ENCODE measurements around the gene MTCL1.

Gene MTCL1

GRCh38 chr18:8831531-8831930, 126.2 kb downstream of the MTCL1 start:
- no peak for DNase-seq (ENCODE audit: low read depth in 2 of 2)

- no peak for DNase-seq (ENCODE audit: low read depth in 2 of 2)
Observed at GRCh38 chr18:8833480-8833879, 128.1 kb downstream of the MTCL1 start.

GRCh38 chr18:8834881-8835280, 129.5 kb downstream of the MTCL1 start:
- DNase-seq (ENCODE audit: low read depth in 2 of 2), result no peak

- DNase-seq (ENCODE audit: low read depth in 2 of 2), result no peak
Observed at GRCh38 chr18:8835521-8835953, 130.2 kb downstream of the MTCL1 start.

GRCh38 chr18:8839281-8839680, 133.9 kb downstream of the MTCL1 start:
- no peak for DNase-seq (ENCODE audit: low read depth in 2 of 2)

GRCh38 chr18:8841781-8842485, 136.6 kb downstream of the MTCL1 start:
- no peak for DNase-seq (ENCODE audit: low read depth in 2 of 2)

- DNase-seq (ENCODE audit: low read depth in 2 of 2), result no peak
Observed at GRCh38 chr18:8842506-8842905, 137.2 kb downstream of the MTCL1 start.

- no peak for DNase-seq (ENCODE audit: low read depth in 2 of 2)
Observed at GRCh38 chr18:8843005-8843404, 137.6 kb downstream of the MTCL1 start.

GRCh38 chr18:8844721-8845148, 139.4 kb downstream of the MTCL1 start:
- no peak for DNase-seq (ENCODE audit: low read depth in 2 of 2)

- DNase-seq (ENCODE audit: low read depth in 2 of 2), result no peak
Observed at GRCh38 chr18:8845506-8845905, 140.2 kb downstream of the MTCL1 start.

GRCh38 chr18:8847066-8847755, 141.9 kb downstream of the MTCL1 start:
- DNase-seq (ENCODE audit: low read depth in 2 of 2), result no peak

- DNase-seq (ENCODE audit: low read depth in 2 of 2), result no peak
Observed at GRCh38 chr18:8847900-8848299, 142.5 kb downstream of the MTCL1 start.

GRCh38 chr18:8848541-8848940, 143.2 kb downstream of the MTCL1 start:
- no peak for DNase-seq (ENCODE audit: low read depth in 2 of 2)

- DNase-seq (ENCODE audit: low read depth in 2 of 2), result no peak
Observed at GRCh38 chr18:8849696-8850095, 144.3 kb downstream of the MTCL1 start.

GRCh38 chr18:8851659-8852058, 146.3 kb downstream of the MTCL1 start:
- DNase-seq (ENCODE audit: low read depth in 2 of 2), result no peak

- no peak for DNase-seq (ENCODE audit: low read depth in 2 of 2)
Observed at GRCh38 chr18:8854550-8854949, 149.2 kb downstream of the MTCL1 start.

GRCh38 chr18:8854962-8855361, 149.6 kb downstream of the MTCL1 start:
- no peak for DNase-seq (ENCODE audit: low read depth in 2 of 2)

- DNase-seq (ENCODE audit: low read depth in 2 of 2), result no peak
Observed at GRCh38 chr18:8856212-8856611, 150.9 kb downstream of the MTCL1 start.

GRCh38 chr18:8856769-8857393, 151.5 kb downstream of the MTCL1 start:
- no peak for DNase-seq (ENCODE audit: low read depth in 2 of 2)

- no peak for DNase-seq (ENCODE audit: low read depth in 2 of 2)
Observed at GRCh38 chr18:8857806-8858205, 152.4 kb downstream of the MTCL1 start.

- DNase-seq (ENCODE audit: low read depth in 2 of 2), result no peak
Observed at GRCh38 chr18:8858888-8859511, 153.6 kb downstream of the MTCL1 start.

GRCh38 chr18:8860845-8861642, 155.7 kb downstream of the MTCL1 start:
- DNase-seq (ENCODE audit: low read depth in 2 of 2), result no peak
